Panc1 (cell line): ENCODE results near the gene TCOF1. TPM values are rescaled to one million over a fixed set of nuclear protein-coding genes. Genes with fewer than 3 reads are reported as not detected.

Source experiments
- ATAC-seq: fragments of 200-7000 bp; cut with Tn5 transposase; 2 replicates; pipeline ENCODE4 v1.9.1; 2020; ENCODE audit warnings: mild to moderate bottlenecking, moderate library complexity
- BruUV-seq: library from RNA; stranded (reverse); fragments of 400-500 nt; replicated peaks from 2 replicates; lab custom pipeline; 2021; lab: Mats Ljungman, UMichigan
- CTCF ChIA-PET: fragments of 300-600 bp; sonication (Branson Sonifier 250); formaldehyde crosslinking; loops from one replicate; lab custom pipeline; 2022; ENCODE audit warnings: antibody characterized with exemption; lab: Charles Lee
- POLR2A ChIA-PET: fragments of 300-600 bp; sonication (Branson Sonifier 250); formaldehyde crosslinking; loops from one replicate; lab custom pipeline; 2022; ENCODE audit warnings: antibody characterized with exemption; lab: Charles Lee
- DNase-seq: peaks from one replicate; pipeline ENCODE4 v3.0.0-alpha.2; 2010; ENCODE audit warnings: low read depth, low spot score
- H3K27ac ChIP-seq: 2 replicates; pipeline ENCODE4 v1.5.1; 2011; ENCODE audit warnings: mild to moderate bottlenecking, low read length, inconsistent platforms
- H3K27me3 ChIP-seq: fragments of 200-500 bp; sonication (Bioruptor generic); 2 replicates; pipeline ENCODE4 v1.6.0; 2014; ENCODE audit warnings: low read length, inconsistent platforms; ENCODE audit not compliant: control insufficient read depth, insufficient read depth
- H3K36me3 ChIP-seq: fragments of 200-500 bp; sonication (Bioruptor generic); 2 replicates; pipeline ENCODE4 v1.5.1; 2014; ENCODE audit warnings: inconsistent platforms, mild to moderate bottlenecking, low read length, moderate library complexity; ENCODE audit not compliant: control insufficient read depth, insufficient read depth
- H3K4me1 ChIP-seq: 2 replicates; pipeline ENCODE4 v1.5.1; 2011; ENCODE audit warnings: inconsistent platforms, mild to moderate bottlenecking, low read length, moderate library complexity; ENCODE audit not compliant: control insufficient read depth, insufficient read depth
- H3K4me3 ChIP-seq, 2 experiments: 2 replicates each; pipeline ENCODE4 v1.5.1; 2011 to 2012; ENCODE audit warnings: low read depth in 2 of 2, low read length in 2 of 2, mild to moderate bottlenecking in 2 of 2, inconsistent platforms in 1 of 2, moderate library complexity in 1 of 2
- H3K9me3 ChIP-seq: fragments of 200-500 bp; sonication (Bioruptor generic); 2 replicates; pipeline ENCODE4 v1.5.1; 2014; ENCODE audit warnings: low read depth, mild to moderate bottlenecking, inconsistent platforms, low read length, moderate library complexity; ENCODE audit not compliant: control insufficient read depth, insufficient read depth
- POLR2AphosphoS5 ChIP-seq: IDR thresholded peaks from 2 replicates; pipeline ENCODE4 v1.6.1; 2012; ENCODE audit warnings: mild to moderate bottlenecking, low read depth, low read length, moderate library complexity
- SIN3A ChIP-seq: IDR thresholded peaks from 2 replicates; pipeline ENCODE4 v1.6.1; 2012; ENCODE audit warnings: low read depth, mild to moderate bottlenecking, low read length, moderate library complexity, borderline replicate concordance; ENCODE audit not compliant: insufficient read depth
- TCF7L2 ChIP-seq: IDR thresholded peaks from 2 replicates; pipeline ENCODE4 v1.6.1; 2011; ENCODE audit warnings: mild to moderate bottlenecking, low read depth, low read length, inconsistent platforms
- in situ Hi-C: cut with HindIII; loops from 2 replicates; pipeline ENCODE4 v1.10.0; 2016; ENCODE audit warnings: low sequenced_read_pairs, low pct_unique_long_range_greater_than_20kb
- intact Hi-C: fragments of 100-400 bp; cut with micrococcal nuclease; formaldehyde crosslinking; loops from one replicate; pipeline ENCODE4 v1.10.0; 2022; ENCODE audit not compliant: unreplicated experiment
- total RNA-seq: library from RNA; stranded (reverse); gene quantifications from one replicate; pipeline ENCODE4 v1.2.1, GENCODE V29; 2021; ENCODE audit not compliant: unreplicated experiment
- TF ChIP-seq, protein P1 (sequence below), 2 experiments: IDR thresholded peaks; 2 replicates each; pipeline ENCODE4 v1.6.1; 2011 to 2012; ENCODE audit warnings: low read depth in 2 of 2, control low read depth in 1 of 2, low read length in 1 of 2, mild to moderate bottlenecking in 1 of 2, moderate library complexity in 1 of 2; ENCODE audit not compliant: insufficient read depth in 1 of 2
- TF ChIP-seq, protein P2 (sequence below): fragments of 450-650 bp; IDR thresholded peaks from 2 replicates; pipeline ENCODE4 v1.5.1; 2017; ENCODE audit warnings: mild to moderate bottlenecking

The TCOF1 gene
- total RNA-seq, 1 experiment from 2014 or later: 92.8 TPM

GRCh38 chr5:150391064-150391834 is 33.8 kb downstream of the TCOF1 start:
- no peaks in the 10 kb centered on the region for H3K9me3 ChIP-seq
- ATAC-seq (no peak), DNase-seq (no peak)
- in situ Hi-C loops (no loop called here), intact Hi-C loops (no loop called here)
- peaks cover 15% of the 10 kb centered on the region for H3K36me3 ChIP-seq
- no peaks in the 10 kb centered on the region for H3K27me3 ChIP-seq
- TF ChIP-seq, protein P1, sequence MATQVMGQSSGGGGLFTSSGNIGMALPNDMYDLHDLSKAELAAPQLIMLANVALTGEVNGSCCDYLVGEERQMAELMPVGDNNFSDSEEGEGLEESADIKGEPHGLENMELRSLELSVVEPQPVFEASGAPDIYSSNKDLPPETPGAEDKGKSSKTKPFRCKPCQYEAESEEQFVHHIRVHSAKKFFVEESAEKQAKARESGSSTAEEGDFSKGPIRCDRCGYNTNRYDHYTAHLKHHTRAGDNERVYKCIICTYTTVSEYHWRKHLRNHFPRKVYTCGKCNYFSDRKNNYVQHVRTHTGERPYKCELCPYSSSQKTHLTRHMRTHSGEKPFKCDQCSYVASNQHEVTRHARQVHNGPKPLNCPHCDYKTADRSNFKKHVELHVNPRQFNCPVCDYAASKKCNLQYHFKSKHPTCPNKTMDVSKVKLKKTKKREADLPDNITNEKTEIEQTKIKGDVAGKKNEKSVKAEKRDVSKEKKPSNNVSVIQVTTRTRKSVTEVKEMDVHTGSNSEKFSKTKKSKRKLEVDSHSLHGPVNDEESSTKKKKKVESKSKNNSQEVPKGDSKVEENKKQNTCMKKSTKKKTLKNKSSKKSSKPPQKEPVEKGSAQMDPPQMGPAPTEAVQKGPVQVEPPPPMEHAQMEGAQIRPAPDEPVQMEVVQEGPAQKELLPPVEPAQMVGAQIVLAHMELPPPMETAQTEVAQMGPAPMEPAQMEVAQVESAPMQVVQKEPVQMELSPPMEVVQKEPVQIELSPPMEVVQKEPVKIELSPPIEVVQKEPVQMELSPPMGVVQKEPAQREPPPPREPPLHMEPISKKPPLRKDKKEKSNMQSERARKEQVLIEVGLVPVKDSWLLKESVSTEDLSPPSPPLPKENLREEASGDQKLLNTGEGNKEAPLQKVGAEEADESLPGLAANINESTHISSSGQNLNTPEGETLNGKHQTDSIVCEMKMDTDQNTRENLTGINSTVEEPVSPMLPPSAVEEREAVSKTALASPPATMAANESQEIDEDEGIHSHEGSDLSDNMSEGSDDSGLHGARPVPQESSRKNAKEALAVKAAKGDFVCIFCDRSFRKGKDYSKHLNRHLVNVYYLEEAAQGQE (IDR thresholded peaks at IDR 0.05; ENCODE audit: insufficient read depth in 1 of 2, low read depth in 2 of 2, low read length in 1 of 2): no peak
- TF ChIP-seq TCF7L2 (no peak), POLR2AphosphoS5 (no peak), SIN3A (no peak)
- TF ChIP-seq, protein P2, sequence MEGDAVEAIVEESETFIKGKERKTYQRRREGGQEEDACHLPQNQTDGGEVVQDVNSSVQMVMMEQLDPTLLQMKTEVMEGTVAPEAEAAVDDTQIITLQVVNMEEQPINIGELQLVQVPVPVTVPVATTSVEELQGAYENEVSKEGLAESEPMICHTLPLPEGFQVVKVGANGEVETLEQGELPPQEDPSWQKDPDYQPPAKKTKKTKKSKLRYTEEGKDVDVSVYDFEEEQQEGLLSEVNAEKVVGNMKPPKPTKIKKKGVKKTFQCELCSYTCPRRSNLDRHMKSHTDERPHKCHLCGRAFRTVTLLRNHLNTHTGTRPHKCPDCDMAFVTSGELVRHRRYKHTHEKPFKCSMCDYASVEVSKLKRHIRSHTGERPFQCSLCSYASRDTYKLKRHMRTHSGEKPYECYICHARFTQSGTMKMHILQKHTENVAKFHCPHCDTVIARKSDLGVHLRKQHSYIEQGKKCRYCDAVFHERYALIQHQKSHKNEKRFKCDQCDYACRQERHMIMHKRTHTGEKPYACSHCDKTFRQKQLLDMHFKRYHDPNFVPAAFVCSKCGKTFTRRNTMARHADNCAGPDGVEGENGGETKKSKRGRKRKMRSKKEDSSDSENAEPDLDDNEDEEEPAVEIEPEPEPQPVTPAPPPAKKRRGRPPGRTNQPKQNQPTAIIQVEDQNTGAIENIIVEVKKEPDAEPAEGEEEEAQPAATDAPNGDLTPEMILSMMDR: no peak
- no TSS peak for BruUV-seq
- H3K4me1 ChIP-seq: no peaks in the 10 kb centered on the region
- H3K4me3 ChIP-seq: no peak overlapping the region
- ChIA-PET POLR2A (no interaction called here), CTCF (no interaction called here)
- H3K27ac ChIP-seq: no peak overlapping the region

- Histone ChIP-seq H3K4me3 (no peak overlapping the region), H3K9me3 (no peaks in the 10 kb centered on the region), H3K27ac (no peak overlapping the region), H3K27me3 (no peaks in the 10 kb centered on the region), H3K4me1 (no peaks in the 10 kb centered on the region), H3K36me3 (peaks cover 15% of the 10 kb centered on the region)
- intact Hi-C loops: no loop called here
- POLR2A ChIA-PET: no interaction called here
- BruUV-seq: no TSS peak
- in situ Hi-C loops: no loop called here
- no peak for TF ChIP-seq POLR2AphosphoS5
- no peak for TF ChIP-seq TCF7L2
- TF ChIP-seq, protein P1 (IDR thresholded peaks at IDR 0.05; ENCODE audit: insufficient read depth in 1 of 2, low read depth in 2 of 2, low read length in 1 of 2): no peak
- no peak for TF ChIP-seq SIN3A
- TF ChIP-seq, protein P2: no peak
- ATAC-seq: no peak
- DNase-seq: no peak
- CTCF ChIA-PET: no interaction called here
Measured at GRCh38 chr5:150391986-150392385, 34.5 kb downstream of the TCOF1 start.
